ENCODE results near the gene PRSS35.

DNA sequence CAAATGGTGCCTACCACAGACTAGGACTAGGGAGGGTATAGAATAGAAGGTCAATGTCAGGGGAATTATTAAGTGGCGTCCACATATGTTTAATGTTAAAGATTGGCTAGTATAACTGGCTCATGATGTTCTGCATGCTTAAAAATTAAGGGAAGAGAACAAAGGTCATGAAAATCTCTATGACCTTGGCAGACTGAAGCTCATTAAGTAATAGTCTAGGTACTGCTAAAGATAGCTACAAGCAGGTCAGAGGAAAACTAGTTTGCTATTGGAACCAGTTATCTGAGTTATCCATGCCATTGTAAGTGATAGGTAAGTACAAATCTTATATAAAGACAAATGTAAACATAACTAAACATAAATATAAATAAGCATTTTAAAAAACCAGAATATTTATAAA is 32.9 kb upstream of the PRSS35 start:
- TF ChIP-seq ZBTB21 (CRISPR knock-in tag; IDR thresholded peaks at IDR 0.05; ENCODE audit: borderline replicate concordance), result no peak
- TF ChIP-seq CTCF (IDR thresholded peaks at IDR 0.05), result no peak
- no peak for TF ChIP-seq FOXP4 (CRISPR knock-in tag; IDR thresholded peaks at IDR 0.05)
- TF ChIP-seq CBFB (CRISPR knock-in tag; IDR thresholded peaks at IDR 0.05; ENCODE audit: low read depth), result no peak
